Keratinocyte (primary cell): ENCODE measurements around the gene GRIK2. TPM values are rescaled to one million over a fixed set of nuclear protein-coding genes. Genes with fewer than 3 reads are reported as not detected.

Source experiments
- DNase-seq: peaks from one replicate; pipeline ENCODE4 v3.0.0-alpha.2; 2011; ENCODE audit warnings: low read depth, missing footprints, low spot score
- FAIRE-seq: peaks from 2 replicates; lab custom pipeline; 2011; peaks lifted over from hg19 to GRCh38; lab: Jason Lieb, UNC
- H2AFZ ChIP-seq: 2 replicates; pipeline ENCODE4 v1.6.0; 2012; ENCODE audit warnings: low read length, control low read depth, inconsistent platforms; ENCODE audit not compliant: control insufficient read depth
- H3K27ac ChIP-seq: 2 replicates; pipeline ENCODE4 v1.5.1; 2011; ENCODE audit warnings: low read length; ENCODE audit not compliant: control insufficient read depth, insufficient read depth
- H3K27me3 ChIP-seq: 3 replicates; pipeline ENCODE4 v1.6.0; 2011; ENCODE audit warnings: low read length; ENCODE audit not compliant: control insufficient read depth, insufficient read depth; ENCODE audit errors: extremely low read depth
- H3K36me3 ChIP-seq, 2 experiments: 2 replicates in 1 of 2; 3 replicates in 1 of 2; pipeline ENCODE4 v1.5.1; 2011; ENCODE audit warnings: low read length in 2 of 2, mild to moderate bottlenecking in 1 of 2; ENCODE audit not compliant: control insufficient read depth in 2 of 2, insufficient read depth in 2 of 2; ENCODE audit errors: extremely low read depth in 1 of 2
- H3K4me1 ChIP-seq: 3 replicates; pipeline ENCODE4 v1.5.1; 2011; ENCODE audit warnings: low read length; ENCODE audit not compliant: control insufficient read depth, insufficient read depth; ENCODE audit errors: extremely low read depth
- H3K4me2 ChIP-seq: 3 replicates; pipeline ENCODE4 v1.6.0; 2011; ENCODE audit warnings: low read depth, low read length; ENCODE audit not compliant: control insufficient read depth, insufficient read depth; ENCODE audit errors: extremely low read depth
- H3K4me3 ChIP-seq, 3 experiments: fragments of 200-600 bp in 1 of 3; sonication (generic) in 1 of 3; 2 replicates in 2 of 3; 3 replicates in 1 of 3; pipeline ENCODE4 v1.5.1; 2011 to 2016; ENCODE audit warnings: low read length in 3 of 3, mild to moderate bottlenecking in 3 of 3, control low read depth in 2 of 3, inconsistent platforms in 1 of 3, low read depth in 1 of 3, mixed read lengths in 1 of 3, mixed run types in 1 of 3, moderate library complexity in 1 of 3; ENCODE audit not compliant: control insufficient read depth in 2 of 3, insufficient read depth in 2 of 3; ENCODE audit errors: extremely low read depth in 1 of 3
- H3K79me2 ChIP-seq: 2 replicates; pipeline ENCODE4 v1.6.0; 2012; ENCODE audit warnings: low read length; ENCODE audit not compliant: control insufficient read depth, insufficient read depth
- H3K9ac ChIP-seq: 3 replicates; pipeline ENCODE4 v1.6.0; 2011; ENCODE audit warnings: low read length; ENCODE audit not compliant: control insufficient read depth, insufficient read depth; ENCODE audit errors: extremely low read depth
- H3K9me1 ChIP-seq: 3 replicates; pipeline ENCODE4 v1.6.0; 2011; ENCODE audit warnings: low read length; ENCODE audit not compliant: control insufficient read depth, insufficient read depth; ENCODE audit errors: extremely low read depth
- H3K9me3 ChIP-seq: 2 replicates; pipeline ENCODE4 v1.5.1; 2012; ENCODE audit warnings: low read depth, low read length; ENCODE audit not compliant: control insufficient read depth
- H4K20me1 ChIP-seq: 3 replicates; pipeline ENCODE4 v1.6.0; 2011; ENCODE audit warnings: low read length; ENCODE audit not compliant: control insufficient read depth, insufficient read depth; ENCODE audit errors: extremely low read depth
- CTCF ChIP-seq, 3 experiments: IDR thresholded peaks in 1 of 3; conservative IDR thresholded peaks in 1 of 3; optimal IDR thresholded peaks in 1 of 3; 2 replicates in 2 of 3; 3 replicates in 1 of 3; pipeline versions ENCODE3 to v1.5.1; 2011; ENCODE audit warnings: low read length in 3 of 3, mild to moderate bottlenecking in 3 of 3, moderate library complexity in 2 of 3, control low read depth in 1 of 3, inconsistent platforms in 1 of 3; ENCODE audit not compliant: insufficient read depth in 2 of 3; ENCODE audit errors: extremely low read depth in 1 of 3
- EZH2 ChIP-seq: IDR thresholded peaks from one replicate; pipeline ENCODE4 v1.6.1; 2012; ENCODE audit warnings: inconsistent platforms, mild to moderate bottlenecking, low read length, moderate library complexity
- dilution Hi-C: fragments of 300-500 bp; cut with MboI; formaldehyde crosslinking; loops from one replicate; pipeline ENCODE4 v1.7.0; 2020; ENCODE audit warnings: low sequenced_read_pairs; ENCODE audit not compliant: extremely low pct_ligation_motif_present
- polyA plus RNA-seq, 5 experiments: library from polyadenylated mRNA; depleted of rRNA in 3 of 5; stranded (reverse) in 3 of 5; stranded (forward) in 1 of 5; unstranded in 1 of 5; fragments of >200 nt; gene quantifications; 1 replicate in 1 of 5; 2 replicates in 3 of 5; 3 replicates in 1 of 5; pipeline versions ENCODE4 v1.2.1 to v1.2.3, GENCODE V29; 2011 to 2012; ENCODE audit warnings: missing spikeins in 2 of 5, low read depth in 1 of 5, low replicate concordance in 1 of 5

GRIK2 gene
- polyA plus RNA-seq, 1 donor (not counting 4 experiments of a cell fraction or from before 2014, with no cell fraction given), result 0.01 TPM

- Histone ChIP-seq H2AFZ (no peak overlapping the region), H3K9me1 (no peaks in the 10 kb centered on the region), H3K27ac (no peak overlapping the region), H3K9me3 (no peaks in the 10 kb centered on the region), H3K27me3 (no peaks in the 10 kb centered on the region), H3K9ac (no peak overlapping the region), H3K36me3 (no peaks in the 10 kb centered on the region), H3K79me2 (no peaks in the 10 kb centered on the region), H4K20me1 (no peaks in the 10 kb centered on the region), H3K4me1 (no peaks in the 10 kb centered on the region), H3K4me3 (no peak overlapping the region), H3K4me2 (no peak overlapping the region)
- FAIRE-seq, result no peak
- dilution Hi-C loops, result no loop called here
- no peak for DNase-seq
- TF ChIP-seq CTCF (optimal IDR thresholded peaks at IDR 0.05 in 1 of 3, IDR thresholded peaks at IDR 0.05 in 1 of 3, conservative IDR thresholded peaks at IDR 0.05 in 1 of 3; ENCODE audit: extremely low read depth in 1 of 3, insufficient read depth in 2 of 3, low read length in 3 of 3) (no peak), EZH2 (no peak)
These were observed 407.1 kb downstream of the GRIK2 start for GRCh38 chr6:101800598-101800997.

- H3K4me2 ChIP-seq, result no peak overlapping the region
- no peak overlapping the region for H3K9ac ChIP-seq
- H3K27me3 ChIP-seq, result no peaks in the 10 kb centered on the region
- DNase-seq (no peak), FAIRE-seq (no peak)
- no peaks in the 10 kb centered on the region for H3K36me3 ChIP-seq
- TF ChIP-seq EZH2 (no peak), CTCF (optimal IDR thresholded peaks at IDR 0.05 in 1 of 3, IDR thresholded peaks at IDR 0.05 in 1 of 3, conservative IDR thresholded peaks at IDR 0.05 in 1 of 3; ENCODE audit: extremely low read depth in 1 of 3, insufficient read depth in 2 of 3, low read length in 3 of 3) (no peak)
- H4K20me1 ChIP-seq, result no peaks in the 10 kb centered on the region
- no peak overlapping the region for H3K4me3 ChIP-seq
- H3K9me3 ChIP-seq, result no peaks in the 10 kb centered on the region
- H3K79me2 ChIP-seq, result no peaks in the 10 kb centered on the region
- H3K4me1 ChIP-seq, result no peaks in the 10 kb centered on the region
- H3K27ac ChIP-seq, result no peak overlapping the region
- dilution Hi-C loops, result no loop called here
- H2AFZ ChIP-seq, result no peak overlapping the region
- H3K9me1 ChIP-seq, result no peaks in the 10 kb centered on the region
These were observed 409.6 kb downstream of the GRIK2 start for GRCh38 chr6:101803136-101803535.
